ENCODE results near the gene ZGLP1. TPM values are rescaled to one million over a fixed set of nuclear protein-coding genes. Genes with fewer than 3 reads are reported as not detected.

The ZGLP1 gene
- total RNA-seq, 2 experiments from 2014 or later, result 3.7 to 5.8 TPM

DNA sequence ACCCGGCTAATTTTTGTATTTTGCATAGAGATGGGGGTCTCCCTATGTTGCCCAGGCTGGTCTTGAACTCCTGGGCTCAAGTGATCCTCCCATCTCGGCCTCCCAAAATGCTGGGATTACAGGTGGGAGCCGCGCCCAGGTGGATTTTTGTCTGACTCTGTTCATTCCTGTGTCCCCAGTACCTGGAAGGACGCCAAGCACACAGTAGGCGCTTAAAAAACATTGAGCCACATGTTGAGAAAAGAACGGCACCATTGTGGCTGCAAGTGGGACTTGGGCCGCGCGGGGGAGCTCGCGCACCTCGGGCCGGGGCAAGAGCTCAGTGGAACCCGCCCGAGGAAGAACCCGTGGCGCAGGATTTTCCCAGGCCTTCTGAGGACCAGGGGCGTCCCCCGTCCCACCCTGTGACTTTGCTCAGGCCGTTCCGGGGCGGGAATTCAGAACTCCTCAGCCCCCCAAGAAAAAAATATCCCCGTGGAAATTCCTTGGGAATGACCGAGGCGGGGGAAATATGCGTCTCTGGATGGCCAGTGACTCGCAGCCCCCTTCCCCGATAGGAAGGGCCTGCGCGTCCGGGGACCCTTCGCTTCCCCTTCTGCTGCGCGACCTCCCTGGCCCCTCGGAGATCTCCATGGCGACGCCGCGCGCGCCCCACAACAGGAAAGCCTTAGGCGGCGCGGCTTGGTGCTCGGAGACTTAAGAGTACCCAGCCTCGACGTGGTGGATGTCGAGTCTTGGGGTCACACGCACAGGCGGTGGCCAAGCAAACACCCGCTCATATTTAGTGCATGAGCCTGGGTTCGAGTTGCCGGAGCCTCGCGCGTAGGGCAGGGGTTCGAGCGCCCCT lies 40.1 kb downstream of the ZGLP1 start:
- ChIA-PET CTCF (interaction anchor here (0.6 to 10.4 kb wide), 23 partner anchors 10 to 185 kb away, joined by 3 to 145 read pairs (median 5); partner anchors contain the start of genes ANGPTL6, CDC37, ICAM4 and ICAM5), POLR2A (interaction anchor here (0.5 to 3.5 kb wide), 11 partner anchors 9 to 143 kb away, joined by 3 to 45 read pairs (median 14); partner anchors contain the start of genes ICAM4, ICAM5, RAVER1 and S1PR2)

DNA sequence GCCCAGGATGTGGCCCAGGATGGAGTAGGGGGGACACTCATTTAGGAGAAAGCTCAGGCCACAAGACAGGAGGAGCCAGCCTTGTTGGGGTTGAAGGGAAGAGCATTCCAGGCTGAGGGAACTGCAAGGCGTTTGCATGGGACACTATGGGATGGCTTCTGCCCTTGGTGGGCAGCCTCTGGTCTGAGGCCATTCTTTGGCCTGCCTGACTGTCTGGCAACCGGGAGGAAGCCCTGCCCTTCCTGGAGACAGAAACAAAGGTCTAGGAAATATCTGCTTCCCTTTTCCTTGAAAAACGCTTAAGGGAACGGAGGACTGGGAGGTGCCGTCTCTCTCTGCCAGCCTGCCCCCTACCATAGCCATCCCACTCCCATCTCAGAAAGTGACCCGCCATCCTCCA lies 41.5 kb downstream of the ZGLP1 start:
- POLR2A ChIA-PET, result no interaction called here
- CTCF ChIA-PET, result interaction anchor here (0.6 to 10.4 kb wide), 4 partner anchors 9 to 123 kb away, joined by 3 to 145 read pairs (median 22); partner anchors contain the start of gene TYK2

DNA sequence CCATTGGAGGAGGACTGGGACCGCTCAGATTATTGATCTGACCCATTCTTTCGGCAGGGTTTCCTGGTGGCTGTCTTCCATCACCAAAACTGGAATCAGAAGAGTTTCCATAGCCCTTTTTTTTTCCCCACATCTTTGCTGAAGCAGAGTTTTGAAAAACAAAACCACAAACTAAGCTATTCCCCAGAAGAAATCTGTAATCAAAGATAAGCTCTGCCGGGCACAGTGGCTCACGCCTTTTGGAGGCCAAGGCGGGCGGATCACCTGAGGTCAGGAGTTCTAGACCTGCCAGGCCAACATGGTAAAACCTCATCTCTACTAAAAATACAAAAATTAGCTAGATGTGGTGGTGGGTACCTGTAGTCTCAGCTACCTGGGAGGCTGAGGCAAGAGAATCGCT lies 42.9 kb downstream of the ZGLP1 start:
- ChIA-PET POLR2A (no interaction called here), CTCF (interaction anchor here (10.4 kb wide), 1 partner anchor 118 kb away, joined by 145 read pairs; the partner anchor contains the start of gene TYK2)

DNA sequence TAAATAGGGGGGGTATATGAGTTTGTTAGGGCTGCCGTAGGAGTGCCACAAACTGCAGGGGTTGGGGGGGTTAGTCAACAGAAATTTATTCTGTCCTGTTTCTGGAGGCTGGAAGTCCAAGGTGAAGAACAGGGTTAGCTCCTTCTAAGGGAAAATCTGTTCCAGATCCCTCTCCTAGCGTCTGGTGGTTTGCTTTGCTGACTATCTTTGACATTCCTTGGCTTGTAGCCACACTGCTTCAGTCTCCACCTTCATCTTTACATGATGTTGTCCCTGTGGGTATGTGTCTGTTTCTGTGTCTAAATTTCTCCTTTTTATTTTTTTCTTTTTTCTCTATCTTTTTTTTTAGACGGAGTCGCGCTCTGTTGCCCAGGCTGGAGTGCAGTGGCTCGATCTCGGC lies 46.8 kb downstream of the ZGLP1 start:
- CTCF ChIA-PET, result interaction anchor here (0.7 to 10.4 kb wide), 3 partner anchors 122 to 158 kb away, joined by 3 to 145 read pairs (median 4); partner anchors contain the start of gene TYK2
- POLR2A ChIA-PET, result interaction anchor here (0.5 kb wide), 1 partner anchor 126 kb away, joined by 5 read pairs; no protein-coding TSS in a partner anchor

DNA sequence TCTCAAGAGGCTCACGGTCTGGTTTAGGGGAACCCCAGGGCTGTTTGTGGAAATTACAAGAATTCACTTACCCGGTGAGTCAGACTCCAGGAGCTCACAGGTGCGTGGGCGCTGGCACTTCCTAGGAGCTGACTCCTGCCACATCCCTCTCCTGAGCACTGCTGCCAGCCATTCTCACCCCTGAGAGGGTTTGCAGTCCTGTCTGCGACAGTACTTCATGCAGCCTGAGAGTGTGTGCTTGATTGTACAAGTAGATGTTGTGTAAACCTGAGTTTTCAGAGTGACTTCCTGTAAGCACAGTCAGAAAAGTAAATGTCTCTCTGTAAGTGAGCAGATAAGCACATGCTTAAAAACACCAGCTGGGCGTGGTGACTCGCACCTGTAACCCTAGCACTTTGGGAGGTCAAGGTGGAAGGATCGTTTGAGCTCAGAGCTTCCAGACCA lies 49.5 kb downstream of the ZGLP1 start:
- ChIA-PET POLR2A (interaction anchor here (0.6 to 2.3 kb wide), 5 partner anchors 11 to 204 kb away, joined by 4 to 23 read pairs (median 7); partner anchors contain the start of gene ICAM1), CTCF (interaction anchor here (0.6 to 4.3 kb wide), 20 partner anchors 8 to 157 kb away, joined by 3 to 58 read pairs (median 7); partner anchors contain the start of genes CDC37, FDX2, ICAM1 and TYK2)

DNA sequence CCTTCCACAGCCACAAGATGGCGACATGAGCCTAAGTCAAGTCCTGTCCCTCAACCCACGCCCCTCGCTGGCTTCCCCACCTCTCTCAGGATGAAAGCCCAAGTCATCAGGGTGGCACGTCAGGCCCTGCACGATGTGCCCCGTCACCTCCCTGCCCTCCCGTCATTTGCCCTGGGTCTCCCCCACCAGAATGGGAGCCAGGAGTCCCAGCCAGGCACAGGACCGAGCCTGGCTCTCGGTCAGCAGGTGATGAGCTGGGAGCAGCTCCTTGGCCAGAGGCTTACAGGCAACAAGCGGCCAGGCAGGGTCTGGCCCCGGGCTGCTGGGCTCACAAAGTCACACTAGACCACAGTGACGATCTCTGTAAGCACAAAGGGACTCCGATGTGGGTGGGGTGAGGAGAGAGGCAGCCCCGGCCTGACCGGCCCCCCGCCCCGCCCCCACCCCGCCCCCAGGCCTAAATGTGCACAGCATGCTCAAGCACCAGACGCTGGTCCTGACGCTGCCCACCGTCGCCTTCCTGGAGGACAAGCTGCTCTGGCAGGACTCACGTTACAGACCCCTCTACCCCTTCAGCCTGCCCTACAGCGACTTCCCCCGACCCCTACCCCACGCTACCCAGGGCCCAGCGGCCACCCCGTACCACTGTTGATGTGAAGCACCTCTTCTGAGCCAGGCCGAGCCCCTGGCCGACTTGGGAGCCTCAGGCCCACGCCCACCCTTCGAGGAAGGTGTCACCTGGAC lies 50.3 kb downstream of the ZGLP1 start:
- CTCF ChIA-PET, result interaction anchor here (0.5 to 4.3 kb wide), 47 partner anchors 9 to 477 kb away, joined by 3 to 58 read pairs (median 5); partner anchors contain the start of genes CDC37, FDX2, ICAM1 and ICAM4
- POLR2A ChIA-PET, result interaction anchor here (0.5 to 2.3 kb wide), 9 partner anchors 11 to 205 kb away, joined by 3 to 22 read pairs (median 6); partner anchors contain the start of genes ICAM1, ICAM4 and TYK2

DNA sequence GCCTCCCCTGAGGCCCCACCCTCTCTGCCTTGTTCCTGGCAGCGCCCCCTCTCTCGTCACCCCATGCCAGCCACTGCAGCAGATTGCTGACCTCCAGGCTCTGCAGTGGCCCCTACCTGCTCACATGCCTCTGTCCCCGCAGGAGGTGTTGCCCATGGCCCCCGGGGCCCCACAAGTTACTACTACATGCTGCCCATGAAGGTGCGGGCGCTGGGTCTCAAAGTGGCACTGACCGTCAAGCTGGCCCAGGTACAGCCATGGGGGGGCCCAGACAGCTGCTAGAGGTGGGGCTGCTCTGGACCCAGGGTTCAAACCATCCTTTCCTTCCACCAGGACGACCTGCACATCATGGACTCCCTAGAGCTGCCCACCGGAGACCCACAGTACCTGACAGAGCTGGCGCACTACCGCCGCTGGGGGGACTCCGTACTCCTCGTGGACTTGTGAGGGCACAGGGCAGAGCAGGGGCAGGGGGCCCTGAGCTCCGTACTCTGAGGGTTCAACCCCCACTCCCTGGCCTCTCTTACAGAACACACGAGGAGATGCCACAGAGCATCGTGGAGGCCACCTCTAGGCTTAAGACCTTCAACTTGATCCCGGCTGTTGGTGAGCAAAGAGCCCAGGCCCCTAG lies 51.4 kb downstream of the ZGLP1 start:
- ChIA-PET CTCF (interaction anchor here (0.5 to 4.3 kb wide), 42 partner anchors 9 to 476 kb away, joined by 3 to 58 read pairs (median 5); partner anchors contain the start of genes CDC37, FDX2, ICAM1 and ICAM4), POLR2A (interaction anchor here (0.5 to 2.1 kb wide), 6 partner anchors 12 to 130 kb away, joined by 3 to 22 read pairs (median 4); partner anchors contain the start of genes ICAM1, ICAM4 and TYK2)

DNA sequence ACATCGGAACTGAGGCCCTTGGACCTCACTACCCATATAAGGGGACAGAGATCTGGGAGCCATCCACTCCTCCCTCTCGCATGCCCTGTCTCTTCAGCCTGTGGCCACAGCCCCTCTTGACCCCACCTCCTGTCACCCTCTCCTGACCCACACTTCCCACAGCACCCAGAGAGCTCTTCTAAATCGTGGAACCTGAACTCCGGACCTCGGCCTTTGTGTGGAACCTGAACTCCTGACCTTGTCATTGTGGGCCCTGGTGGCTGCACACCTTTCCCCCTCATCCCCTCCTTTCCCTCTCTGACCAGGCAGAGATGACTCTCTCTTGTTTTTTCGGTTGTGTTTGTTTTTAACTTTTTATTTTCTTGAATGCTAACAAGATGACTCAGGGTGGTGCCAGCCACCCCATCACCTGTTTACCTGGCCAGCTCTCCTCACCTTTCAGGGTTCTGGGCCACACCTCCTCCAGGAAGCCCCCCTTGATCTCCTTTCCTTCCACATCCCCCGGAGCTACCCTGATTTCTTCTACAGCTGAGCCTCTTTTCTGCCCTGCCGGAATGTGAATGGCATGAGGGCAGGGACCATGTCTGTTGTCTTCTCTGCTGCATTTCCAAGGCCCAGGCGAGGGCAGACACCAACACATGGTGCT lies 52.5 kb downstream of the ZGLP1 start:
- CTCF ChIA-PET, result interaction anchor here (4.3 kb wide), 1 partner anchor 131 kb away, joined by 52 read pairs; no protein-coding TSS in a partner anchor
- POLR2A ChIA-PET, result interaction anchor here (2.1 kb wide), 1 partner anchor 13 kb away, joined by 22 read pairs; the partner anchor contains the start of gene ICAM1

DNA sequence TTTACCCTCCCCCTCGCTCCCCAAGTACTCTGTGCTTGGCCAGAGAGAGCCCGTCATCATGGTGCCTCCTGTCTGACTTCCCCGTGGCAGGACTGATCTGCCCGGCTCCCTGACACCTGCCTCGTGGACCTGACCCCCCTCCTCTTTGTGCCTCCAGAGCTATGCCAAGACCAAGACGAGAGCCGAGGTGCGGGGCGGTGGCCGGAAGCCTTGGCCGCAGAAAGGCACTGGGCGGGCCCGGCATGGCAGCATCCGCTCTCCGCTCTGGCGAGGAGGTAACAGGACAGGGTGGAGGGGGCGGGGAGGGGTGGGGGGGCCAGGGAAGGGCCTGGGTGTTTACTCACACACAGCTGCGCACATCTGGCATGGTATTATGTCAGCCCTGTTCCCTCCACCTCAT lies 53.1 kb downstream of the ZGLP1 start:
- POLR2A ChIA-PET, result no interaction called here
- CTCF ChIA-PET, result interaction anchor here (0.8 kb wide), 1 partner anchor 12 kb away, joined by 3 read pairs; no protein-coding TSS in a partner anchor

DNA sequence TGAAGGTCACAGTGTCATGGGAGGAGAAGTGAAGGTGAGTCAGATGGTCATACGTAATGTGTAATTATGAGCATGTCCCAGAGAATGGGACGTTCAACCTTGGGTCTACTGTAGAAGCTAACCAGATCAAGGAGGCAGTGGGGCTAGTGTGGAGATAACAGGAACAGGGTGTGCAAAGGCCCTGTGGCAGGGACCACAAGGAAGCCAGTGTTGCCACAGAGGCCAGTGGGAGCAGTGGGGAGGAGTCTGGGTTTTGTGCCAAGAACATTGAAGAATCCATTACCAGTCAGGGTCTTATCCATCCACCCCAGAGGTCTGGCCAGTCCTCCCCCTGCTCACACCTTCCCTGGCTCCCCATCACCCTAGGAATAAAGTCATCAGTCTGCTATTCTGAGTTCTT lies 54.3 kb downstream of the ZGLP1 start:
- CTCF ChIA-PET, result interaction anchor here (1.4 kb wide), 1 partner anchor 135 kb away, joined by 3 read pairs; no protein-coding TSS in a partner anchor
- POLR2A ChIA-PET, result no interaction called here

Other genes starting within 250 kb of the ZGLP1 start
- gene SHFL, start 223.5 kb downstream of the ZGLP1 start, total RNA-seq, result 10 to 100 TPM; 41.9 to 44.1 TPM
- 10 to 100 TPM; 10.2 to 11.5 TPM for gene ANGPTL6, start 207.1 kb downstream of the ZGLP1 start, total RNA-seq
- 100 to 1,000 TPM; 294 to 298 TPM for gene PPAN, start 203.5 kb downstream of the ZGLP1 start, total RNA-seq
- gene P2RY11, start 198.1 kb downstream of the ZGLP1 start, total RNA-seq, result 10 to 100 TPM; 68.6 to 68.9 TPM
- gene EIF3G, start 189.9 kb downstream of the ZGLP1 start, total RNA-seq, result 100 to 1,000 TPM; 311 to 312 TPM
- 100 to 1,000 TPM; 345 to 355 TPM for gene DNMT1, start 114.9 kb downstream of the ZGLP1 start, total RNA-seq
- 10 to 100 TPM; 14.1 to 14.3 TPM for gene S1PR2, start 78.5 kb downstream of the ZGLP1 start, total RNA-seq
- gene MRPL4, start 57.6 kb downstream of the ZGLP1 start, total RNA-seq, result 100 to 1,000 TPM; 157 to 161 TPM
- gene ICAM1, start 38.7 kb downstream of the ZGLP1 start, total RNA-seq, result 10 to 100 TPM; 57.2 to 57.8 TPM
- gene ICAM4, start 22.9 kb downstream of the ZGLP1 start, total RNA-seq, result under 1 TPM; 0.36 to 0.91 TPM
- gene ICAM5, start 19.9 kb downstream of the ZGLP1 start, total RNA-seq, result 1 to 10 TPM; 2.2 to 3.8 TPM
- 10 to 100 TPM; 23.8 to 27.2 TPM for gene FDX2, start 6.2 kb upstream of the ZGLP1 start, total RNA-seq
- 100 to 1,000 TPM; 100 to 102 TPM for gene RAVER1, start 23.7 kb upstream of the ZGLP1 start, total RNA-seq
- 10 to 100 TPM; 87.5 to 89.4 TPM for gene ICAM3, start 29.8 kb upstream of the ZGLP1 start, total RNA-seq
- 100 to 1,000 TPM; 191 to 199 TPM for gene TYK2, start 70.8 kb upstream of the ZGLP1 start, total RNA-seq
- 100 to 1,000 TPM; 294 TPM for gene CDC37, start 93.7 kb upstream of the ZGLP1 start, total RNA-seq
- 10 to 100 TPM; 30.3 to 31.2 TPM for gene PDE4A, start 110.7 kb upstream of the ZGLP1 start, total RNA-seq
- 10 to 100 TPM; 90.6 to 94.8 TPM for gene KEAP1, start 193.5 kb upstream of the ZGLP1 start, total RNA-seq
- 1 to 10 TPM in 1 of 2 experiments, under 1 TPM in 1; 0.46 to 1.1 TPM for gene S1PR5, start 207.6 kb upstream of the ZGLP1 start, total RNA-seq
- 10 to 100 TPM; 34.5 to 36.8 TPM for gene ATG4D, start 234.1 kb upstream of the ZGLP1 start, total RNA-seq

Measured in activated CD8-positive, alpha-beta memory T cell treated with anti-CD3 and anti-CD28 coated beads for 36 hours (primary cell).